HG03025 (cell line): ENCODE results near the gene AKR1A1.
"Not testable (repeated sequence)": the region's sequence is repeated elsewhere in the genome, so short reads cannot be mapped to it uniquely, and the experiment has no call there.

Experiments used
- ATAC-seq: cut with Tn5 transposase; IDR thresholded peaks from one replicate; pipeline ENCODE4 v1.9.1; 2021; ENCODE audit warnings: mild to moderate bottlenecking, moderate library complexity; ENCODE audit not compliant: unreplicated experiment, low FRiP score

AKR1A1 gene

GRCh38 chr1:45550401-45551351, at the start of gene AKR1A1:
Gene AKR1A1, plus strand, starts transcription at chr1:45550826. Its CDS starts 10,969 bp downstream, at chr1:45561795.
- peak; percentile 80 for ATAC-seq

DNA sequence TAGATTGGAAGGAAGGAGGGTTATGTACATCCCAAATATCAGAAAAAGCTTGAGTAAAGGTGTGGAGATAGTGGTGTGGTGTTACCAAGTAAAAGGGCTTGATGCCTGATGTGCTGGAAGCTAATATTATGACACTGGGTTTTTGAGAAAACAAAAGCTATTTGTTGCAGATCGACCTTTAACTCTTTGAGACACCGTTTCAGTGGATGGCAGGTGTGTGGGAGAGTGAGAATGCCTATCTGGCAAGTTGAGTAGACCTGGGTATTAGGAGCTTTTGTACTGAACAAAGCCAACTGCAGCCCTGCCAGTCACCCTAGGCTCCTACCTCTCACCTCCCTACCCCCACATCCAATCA, 49.1 kb upstream of the AKR1A1 start:
- ATAC-seq, result no peak

DNA sequence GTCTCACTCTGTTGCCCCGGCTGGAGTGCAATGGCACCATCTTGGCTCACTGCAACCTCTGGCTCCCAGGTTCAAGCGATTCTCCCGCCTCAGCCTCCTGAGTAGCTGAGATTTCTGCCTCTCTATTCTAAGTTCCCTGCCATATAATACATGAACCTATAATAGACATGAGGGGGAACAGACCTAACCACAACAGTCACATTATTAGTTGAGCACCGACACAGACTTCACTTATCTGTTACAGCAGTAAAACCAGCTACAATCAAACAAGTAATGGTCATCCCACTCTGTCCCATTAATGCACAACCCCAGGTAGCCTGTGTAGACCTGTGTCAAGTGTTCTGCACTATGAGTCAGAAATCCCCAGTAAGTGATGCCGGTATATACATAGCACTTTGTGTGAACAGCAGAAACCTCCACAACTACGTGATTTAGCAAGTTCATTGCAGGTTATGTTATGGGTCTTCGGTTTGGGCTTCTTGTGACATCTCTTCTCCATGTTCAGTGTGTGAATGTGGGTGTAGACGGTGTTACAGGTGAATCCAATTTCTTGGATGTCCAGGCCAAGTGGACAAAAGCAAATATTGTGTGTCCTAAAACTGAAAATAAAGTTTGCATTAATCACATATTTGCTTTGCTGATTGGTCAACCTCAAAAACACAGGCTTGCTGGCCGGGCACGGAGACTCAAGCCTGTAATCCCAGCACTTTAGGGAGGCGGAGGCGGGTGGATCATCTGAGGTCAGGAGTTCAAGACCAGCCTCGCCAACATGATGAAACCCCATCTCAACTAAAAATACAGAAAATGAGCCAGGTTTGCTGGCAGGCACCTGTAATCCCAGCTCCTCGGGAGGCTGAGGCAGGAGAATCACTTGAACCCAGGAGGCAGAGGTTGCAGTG, 46.9 kb upstream of the AKR1A1 start:
- no peak for ATAC-seq

DNA sequence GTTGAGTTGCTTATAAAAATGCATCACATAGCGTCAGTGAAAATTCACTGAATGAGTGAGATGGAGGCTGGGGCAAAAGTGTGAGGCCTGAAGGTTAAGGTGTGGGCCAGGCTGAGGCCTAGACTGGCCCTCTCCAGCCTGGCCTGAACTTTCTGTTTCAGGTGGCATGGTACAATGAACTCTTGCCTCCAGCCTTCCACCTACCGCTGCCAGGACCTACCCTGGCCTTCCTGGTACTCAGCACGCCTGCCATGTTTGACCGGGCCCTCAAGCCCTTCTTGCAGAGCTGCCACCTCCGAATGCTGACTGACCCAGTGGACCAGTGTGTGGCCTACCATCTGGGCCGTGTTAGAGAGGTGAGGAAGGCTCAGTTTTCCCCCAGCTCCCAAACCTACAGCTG, 43.4 kb upstream of the AKR1A1 start:
- no peak for ATAC-seq

DNA sequence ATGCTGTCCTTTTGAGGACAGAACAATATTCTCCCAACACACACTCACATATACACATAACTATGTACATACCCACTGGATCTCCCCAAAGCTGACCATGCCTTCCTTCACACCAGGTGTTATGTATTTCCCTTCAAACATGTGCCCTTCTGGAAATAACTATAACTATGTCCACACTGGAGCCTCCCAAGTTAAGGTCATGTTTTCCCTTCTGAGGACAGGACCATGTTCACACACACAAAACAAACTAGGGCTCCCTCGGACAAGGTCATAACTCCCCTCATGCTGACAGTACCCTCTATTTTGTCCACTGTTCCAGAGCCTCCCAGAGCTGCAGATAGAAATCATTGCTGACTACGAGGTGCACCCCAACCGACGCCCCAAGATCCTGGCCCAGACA, 42.7 kb upstream of the AKR1A1 start:
- ATAC-seq, result no peak

DNA sequence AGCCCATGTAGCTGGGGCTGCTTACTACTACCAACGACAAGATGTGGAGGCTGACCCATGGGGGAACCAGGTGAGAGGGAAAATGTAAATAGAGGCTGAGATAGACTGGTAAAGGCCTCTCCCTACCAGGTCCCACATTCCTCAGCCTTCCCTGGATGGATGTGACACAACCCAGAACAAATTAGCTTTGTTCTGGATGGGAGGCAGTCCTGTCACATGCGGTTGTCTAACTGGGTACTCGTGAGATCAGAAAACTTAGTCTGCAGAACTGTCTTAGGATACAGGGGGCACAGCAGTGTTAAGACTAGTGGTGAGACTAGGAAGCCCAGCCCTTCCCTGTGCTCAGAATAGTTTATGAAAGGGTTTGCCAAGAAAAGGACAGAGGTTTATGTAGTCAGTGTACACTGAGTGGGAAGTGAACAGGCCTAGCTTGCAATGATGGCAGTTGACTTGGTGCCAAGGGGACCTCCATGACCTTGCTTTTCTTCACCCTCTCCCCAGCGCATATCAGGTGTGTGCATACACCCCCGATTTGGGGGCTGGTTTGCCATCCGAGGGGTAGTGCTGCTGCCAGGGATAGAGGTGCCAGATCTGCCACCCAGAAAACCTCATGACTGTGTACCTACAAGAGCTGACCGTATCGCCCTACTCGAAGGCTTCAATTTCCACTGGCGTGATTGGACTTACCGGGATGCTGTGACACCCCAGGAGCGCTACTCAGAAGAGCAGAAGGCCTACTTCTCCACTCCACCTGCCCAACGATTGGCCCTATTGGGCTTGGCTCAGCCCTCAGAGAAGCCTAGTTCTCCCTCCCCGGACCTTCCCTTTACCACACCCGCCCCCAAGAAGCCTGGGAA, 42.1 kb upstream of the AKR1A1 start:
- no peak for ATAC-seq

DNA sequence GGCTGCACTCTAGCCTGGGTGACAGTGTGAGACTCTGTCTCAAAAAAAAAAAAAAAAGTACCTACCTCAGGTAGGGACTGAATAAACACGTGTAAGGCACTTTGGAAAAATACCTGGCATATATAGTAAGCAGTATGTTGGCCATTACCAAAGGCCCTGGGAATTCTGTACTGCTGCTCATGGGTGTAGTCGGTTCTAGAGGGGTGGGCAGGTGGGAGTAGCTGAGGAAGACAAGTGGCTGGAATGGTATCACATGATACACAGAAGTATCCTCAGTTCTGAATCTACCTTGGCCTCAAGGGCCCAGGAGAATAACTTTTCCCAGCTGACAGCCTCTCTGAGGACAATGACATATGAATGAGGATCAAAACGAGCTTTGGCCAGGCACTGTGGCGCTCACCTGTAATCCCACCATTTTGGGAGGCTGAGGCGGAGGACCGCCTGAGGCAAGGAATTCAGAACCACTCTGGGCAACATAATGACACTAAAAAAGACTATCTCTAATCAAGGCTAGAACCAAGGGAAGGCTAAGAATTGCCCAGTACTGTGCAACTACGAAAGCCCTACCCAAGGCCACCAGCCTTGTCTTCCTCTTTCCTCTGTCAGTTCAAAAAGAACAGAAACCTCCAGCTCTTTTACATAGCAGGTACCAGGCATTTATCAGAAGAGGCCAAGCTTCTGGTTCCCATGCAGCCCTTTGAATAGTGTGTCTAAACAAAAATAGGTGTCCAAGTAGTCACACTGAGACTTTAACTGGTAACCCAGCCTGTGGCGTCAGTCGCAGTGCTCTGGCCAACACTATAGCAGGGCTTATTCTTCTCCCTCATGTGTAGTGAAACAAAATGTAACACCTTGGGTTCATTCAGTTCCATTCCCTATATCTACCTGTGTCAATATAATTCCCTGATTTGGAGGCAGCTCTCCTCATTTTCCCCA, 40.3 kb upstream of the AKR1A1 start:
- no peak for ATAC-seq

- no peak for ATAC-seq
These were observed 39.6 kb upstream of the AKR1A1 start for GRCh38 chr1:45510972-45511527.

- ATAC-seq, result no peak
These were observed 38.0 kb upstream of the AKR1A1 start for GRCh38 chr1:45512641-45513054.

DNA sequence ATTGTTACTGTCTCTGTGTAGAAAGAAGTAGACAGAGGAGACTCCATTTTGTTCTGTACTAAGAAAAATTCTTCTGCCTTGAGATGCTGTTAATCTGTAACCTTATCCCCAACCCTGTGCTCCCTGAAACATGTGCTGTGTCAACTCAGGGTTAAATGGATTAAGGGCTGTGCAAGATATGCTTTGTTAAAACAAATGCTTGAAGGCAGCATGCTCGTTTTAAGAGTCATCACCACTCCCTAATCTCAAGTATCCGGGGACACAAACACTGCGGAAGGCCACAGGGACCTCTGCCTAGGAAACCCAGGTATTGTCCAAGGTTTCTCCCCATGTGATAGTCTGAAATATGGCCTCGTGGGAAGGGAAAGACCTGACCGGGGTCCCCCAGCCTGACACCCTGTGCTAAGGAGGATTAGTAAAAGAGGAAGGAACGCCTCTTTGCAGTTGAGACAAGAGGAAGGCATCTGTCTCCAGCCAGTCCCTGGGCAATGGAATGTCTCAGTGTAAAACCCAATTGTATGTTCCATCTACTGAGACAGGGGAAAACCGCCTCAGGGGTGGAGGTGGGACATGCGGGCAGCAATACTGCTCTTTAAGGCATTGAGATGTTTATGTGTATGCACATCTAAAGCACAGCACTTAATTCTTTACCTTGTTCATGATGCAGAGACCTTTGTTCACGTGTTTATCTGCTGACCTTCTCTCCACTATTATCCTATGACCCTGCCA, 36.9 kb upstream of the AKR1A1 start:
- ATAC-seq, result not testable (repeated sequence)

DNA sequence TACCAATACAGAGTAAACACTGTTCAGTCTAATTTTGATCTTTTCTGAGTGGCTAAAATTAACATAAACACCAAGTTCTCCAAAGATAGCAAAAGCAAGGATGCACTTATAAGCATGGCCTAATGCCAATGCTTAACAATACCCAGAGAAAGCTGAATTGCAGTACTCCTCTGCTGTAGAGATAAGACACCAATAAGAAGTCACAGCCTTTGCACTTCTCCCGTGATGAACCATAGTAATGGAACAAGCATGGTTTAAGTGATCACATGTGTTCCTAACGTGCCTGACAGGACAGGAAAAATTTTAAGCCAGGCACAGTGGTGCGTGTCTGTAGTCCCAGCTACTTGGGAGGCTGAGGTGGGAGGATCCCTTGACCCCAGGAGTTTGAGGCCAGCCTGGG, 34.6 kb upstream of the AKR1A1 start:
- ATAC-seq, result no peak

GRCh38 chr1:45516465-45516864, 34.2 kb upstream of the AKR1A1 start:
- no peak for ATAC-seq

DNA sequence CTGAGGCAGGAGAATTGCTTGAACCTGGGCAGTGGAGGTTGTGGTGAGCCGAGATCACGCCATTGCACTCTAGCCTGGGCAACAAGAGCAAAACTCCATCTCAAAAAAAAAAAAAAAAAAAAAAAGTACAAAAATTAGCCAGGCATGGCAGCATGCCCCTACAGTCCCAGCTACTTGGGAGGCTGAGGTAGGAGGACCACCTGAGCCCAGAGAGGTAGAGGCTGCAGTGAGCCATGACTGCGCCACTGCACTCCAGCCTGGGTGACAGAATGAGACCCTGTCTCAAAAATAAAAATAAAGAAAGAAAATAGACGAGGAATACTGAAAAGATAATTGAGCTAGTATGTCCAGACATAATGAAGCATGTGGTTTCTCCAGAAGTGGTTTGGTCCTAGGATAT, 32.3 kb upstream of the AKR1A1 start:
- not testable (repeated sequence) for ATAC-seq

GRCh38 chr1:45518910-45519309, 31.7 kb upstream of the AKR1A1 start:
- no peak for ATAC-seq

- not testable (repeated sequence) for ATAC-seq
These were observed 30.9 kb upstream of the AKR1A1 start for GRCh38 chr1:45519774-45520173.

DNA sequence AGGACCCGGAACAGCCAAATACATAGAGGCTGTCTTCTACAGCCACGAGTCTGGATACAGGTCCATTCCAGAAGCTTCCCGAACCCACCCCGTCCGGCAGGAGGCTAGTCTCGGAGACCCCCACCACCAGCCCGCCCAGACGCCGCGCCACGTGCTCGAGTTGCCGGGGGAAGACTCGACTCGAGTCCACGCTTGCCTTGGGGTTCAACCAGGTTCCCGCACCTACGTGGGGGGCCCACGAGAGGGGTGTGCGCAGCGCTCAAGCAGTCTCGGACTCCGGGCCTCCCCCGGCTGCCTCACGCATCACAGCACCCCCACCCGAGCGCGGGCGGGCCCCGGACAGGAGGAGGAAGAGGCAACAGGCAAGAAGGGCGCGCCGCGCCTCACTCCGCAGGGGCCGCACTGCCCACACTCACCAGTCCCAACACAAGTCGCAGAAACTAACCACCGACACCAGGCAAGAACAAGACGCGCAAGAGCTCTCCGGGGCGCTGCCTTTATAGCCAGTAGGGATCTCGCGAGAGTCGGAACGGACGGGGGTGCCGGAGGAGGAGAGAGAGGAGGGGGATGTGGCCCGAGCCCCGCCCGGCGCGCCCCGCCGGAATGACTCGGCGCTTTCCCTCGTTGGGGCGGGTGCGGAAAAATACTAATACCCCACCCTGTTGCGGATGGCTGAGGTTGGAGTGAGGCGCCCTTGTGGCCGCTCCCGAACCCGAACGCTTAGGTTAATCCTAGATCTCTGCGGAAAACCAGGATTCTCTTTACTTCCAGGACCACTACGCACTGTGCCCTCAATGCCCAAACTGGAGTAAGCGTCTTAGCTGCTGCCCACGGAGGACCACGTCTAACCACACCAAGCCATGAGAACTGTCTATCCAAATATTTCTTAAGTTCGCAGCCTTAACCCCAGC, 29.0 kb upstream of the AKR1A1 start, which contains the start of gene PRDX1:
Gene PRDX1 (minus strand): TSS at position 472 of the 911 bp plus-strand sequence. CDS start 2,841 bp downstream, outside the sequence.
- ATAC-seq, result peak; percentile 56
